Measurements from ENCODE around the gene ARHGEF28. TPM values are rescaled to one million over a fixed set of nuclear protein-coding genes. Genes with fewer than 3 reads are reported as not detected.

The ARHGEF28 gene
- total RNA-seq, 1 donor from 2014 or later, result 8.5 TPM

DNA sequence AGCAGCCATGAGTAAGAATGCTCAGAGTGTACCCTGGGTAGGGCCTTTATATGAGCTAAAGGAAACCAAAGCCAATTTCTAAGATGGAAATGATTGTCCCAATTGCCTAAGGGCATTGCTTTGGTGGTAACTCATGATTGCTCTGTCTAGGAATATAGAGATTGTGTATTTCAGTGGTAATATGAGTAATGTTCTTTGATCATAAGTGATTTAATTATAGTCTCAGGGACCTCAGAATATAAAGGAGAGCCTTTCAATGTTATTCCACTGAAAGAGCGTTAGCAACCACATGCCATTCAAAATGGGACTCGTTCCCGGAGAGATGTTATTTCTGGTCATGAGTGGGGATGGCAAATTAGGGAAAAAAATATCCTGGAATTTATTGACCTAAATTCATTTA, 340.5 kb downstream of the ARHGEF28 start:
- Histone ChIP-seq H3K27ac (ENCODE audit: low read depth, low read length) (no peak overlapping the region), H3K9ac (ENCODE audit: low read length) (no peak overlapping the region), H3K4me1 (ENCODE audit: insufficient read depth, low read length) (peaks cover 4% of the 10 kb centered on the region), H3K36me3 (ENCODE audit: insufficient read depth, low read length) (no peaks in the 10 kb centered on the region), H3K4me2 (ENCODE audit: low read length) (no peak overlapping the region), H3K4me3 (ENCODE audit: insufficient read depth, low read depth, low read length) (no peak overlapping the region), H3K79me2 (ENCODE audit: insufficient read depth, low read length) (no peaks in the 10 kb centered on the region), H2AFZ (ENCODE audit: low read depth, low read length) (no peak overlapping the region), H4K20me1 (ENCODE audit: insufficient read depth, low read length) (no peaks in the 10 kb centered on the region), H3K27me3 (ENCODE audit: insufficient read depth, low read length) (no peaks in the 10 kb centered on the region), H3K9me3 (ENCODE audit: insufficient read depth, low read depth, low read length) (no peaks in the 10 kb centered on the region)
- Mint-ChIP-seq H3K9me3 (ENCODE audit: unreplicated experiment) (peaks cover 6% of the 10 kb centered on the region), H3K4me3 (ENCODE audit: unreplicated experiment) (no peak overlapping the region), H3K4me1 (ENCODE audit: low read depth, unreplicated experiment) (peaks cover 16% of the 10 kb centered on the region), H3K27ac (ENCODE audit: unreplicated experiment) (no peak overlapping the region), H3K27me3 (ENCODE audit: low read depth, unreplicated experiment) (no peaks in the 10 kb centered on the region), H3K36me3 (ENCODE audit: low read depth, unreplicated experiment) (no peaks in the 10 kb centered on the region)
- TF ChIP-seq EZH2 (IDR thresholded peaks at IDR 0.05; ENCODE audit: insufficient read depth, low read length), result no peak
- TF ChIP-seq, protein P1, sequence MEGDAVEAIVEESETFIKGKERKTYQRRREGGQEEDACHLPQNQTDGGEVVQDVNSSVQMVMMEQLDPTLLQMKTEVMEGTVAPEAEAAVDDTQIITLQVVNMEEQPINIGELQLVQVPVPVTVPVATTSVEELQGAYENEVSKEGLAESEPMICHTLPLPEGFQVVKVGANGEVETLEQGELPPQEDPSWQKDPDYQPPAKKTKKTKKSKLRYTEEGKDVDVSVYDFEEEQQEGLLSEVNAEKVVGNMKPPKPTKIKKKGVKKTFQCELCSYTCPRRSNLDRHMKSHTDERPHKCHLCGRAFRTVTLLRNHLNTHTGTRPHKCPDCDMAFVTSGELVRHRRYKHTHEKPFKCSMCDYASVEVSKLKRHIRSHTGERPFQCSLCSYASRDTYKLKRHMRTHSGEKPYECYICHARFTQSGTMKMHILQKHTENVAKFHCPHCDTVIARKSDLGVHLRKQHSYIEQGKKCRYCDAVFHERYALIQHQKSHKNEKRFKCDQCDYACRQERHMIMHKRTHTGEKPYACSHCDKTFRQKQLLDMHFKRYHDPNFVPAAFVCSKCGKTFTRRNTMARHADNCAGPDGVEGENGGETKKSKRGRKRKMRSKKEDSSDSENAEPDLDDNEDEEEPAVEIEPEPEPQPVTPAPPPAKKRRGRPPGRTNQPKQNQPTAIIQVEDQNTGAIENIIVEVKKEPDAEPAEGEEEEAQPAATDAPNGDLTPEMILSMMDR (IDR thresholded peaks at IDR 0.05; ENCODE audit: insufficient read depth, low read depth, low read length), result no peak
- DNase-seq (ENCODE audit: low read depth) (no peak), FAIRE-seq (no peak)

DNA sequence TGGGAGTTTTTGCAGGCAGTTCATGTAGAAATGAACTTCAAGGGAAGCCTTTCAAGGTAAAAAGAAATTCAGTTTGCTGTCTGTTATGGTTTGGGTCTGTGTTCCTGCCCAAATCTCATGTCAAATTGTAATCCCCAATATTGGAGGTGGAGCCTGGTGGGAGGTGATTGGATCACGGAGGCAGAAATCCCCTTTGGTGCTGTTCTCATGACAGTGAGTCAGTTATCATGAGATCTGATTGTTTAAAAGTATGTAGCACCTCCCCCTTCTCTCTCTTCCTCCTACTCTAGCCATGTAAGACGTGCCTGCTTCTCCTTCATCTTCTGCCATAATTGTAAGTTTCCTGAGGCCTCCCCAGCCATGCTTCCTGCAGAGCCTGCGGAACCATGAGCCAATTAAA, 341.4 kb downstream of the ARHGEF28 start:
- no peak overlapping the region for H3K4me3 ChIP-seq (ENCODE audit: insufficient read depth, low read depth, low read length)
- no peaks in the 10 kb centered on the region for H4K20me1 ChIP-seq (ENCODE audit: insufficient read depth, low read length)
- H2AFZ ChIP-seq (ENCODE audit: low read depth, low read length), result no peak overlapping the region
- H3K4me3 Mint-ChIP-seq (ENCODE audit: unreplicated experiment), result no peak overlapping the region
- H3K4me1 Mint-ChIP-seq (ENCODE audit: low read depth, unreplicated experiment), result peaks cover 16% of the 10 kb centered on the region
- no peaks in the 10 kb centered on the region for H3K27me3 ChIP-seq (ENCODE audit: insufficient read depth, low read length)
- no peaks in the 10 kb centered on the region for H3K36me3 ChIP-seq (ENCODE audit: insufficient read depth, low read length)
- DNase-seq (ENCODE audit: low read depth) (no peak), FAIRE-seq (no peak)
- no peaks in the 10 kb centered on the region for H3K9me3 ChIP-seq (ENCODE audit: insufficient read depth, low read depth, low read length)
- no peaks in the 10 kb centered on the region for H3K36me3 Mint-ChIP-seq (ENCODE audit: low read depth, unreplicated experiment)
- H3K9me3 Mint-ChIP-seq (ENCODE audit: unreplicated experiment), result peaks cover 6% of the 10 kb centered on the region
- TF ChIP-seq EZH2 (IDR thresholded peaks at IDR 0.05; ENCODE audit: insufficient read depth, low read length), result no peak
- TF ChIP-seq, protein P1 (IDR thresholded peaks at IDR 0.05; ENCODE audit: insufficient read depth, low read depth, low read length), result no peak
- no peak overlapping the region for H3K9ac ChIP-seq (ENCODE audit: low read length)
- H3K27ac ChIP-seq (ENCODE audit: low read depth, low read length), result no peak overlapping the region
- no peaks in the 10 kb centered on the region for H3K79me2 ChIP-seq (ENCODE audit: insufficient read depth, low read length)
- no peak overlapping the region for H3K4me2 ChIP-seq (ENCODE audit: low read length)
- no peaks in the 10 kb centered on the region for H3K27me3 Mint-ChIP-seq (ENCODE audit: low read depth, unreplicated experiment)
- H3K4me1 ChIP-seq (ENCODE audit: insufficient read depth, low read length), result peaks cover 4% of the 10 kb centered on the region
- H3K27ac Mint-ChIP-seq (ENCODE audit: unreplicated experiment), result no peak overlapping the region

DNA sequence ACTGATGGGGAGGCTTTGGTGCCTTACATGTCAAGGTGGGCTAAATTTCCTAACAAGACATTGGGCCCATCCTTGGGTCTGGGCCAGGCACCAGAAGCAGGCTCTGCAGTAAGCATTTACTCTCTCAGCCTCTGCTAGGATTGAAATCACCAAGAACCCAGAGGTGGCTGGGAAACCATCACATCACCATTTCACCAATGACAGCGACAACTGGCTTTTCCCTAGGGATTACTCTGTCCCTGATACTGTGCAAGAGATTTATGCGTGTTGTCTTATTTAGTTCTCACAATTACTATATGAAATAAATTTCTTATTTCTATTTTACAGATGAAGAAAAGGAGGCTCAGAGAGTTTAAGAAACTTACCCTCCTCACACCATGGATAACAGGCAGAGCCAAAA, 342.2 kb downstream of the ARHGEF28 start:
- H3K79me2 ChIP-seq (ENCODE audit: insufficient read depth, low read length), result no peaks in the 10 kb centered on the region
- no peaks in the 10 kb centered on the region for H3K4me1 ChIP-seq (ENCODE audit: insufficient read depth, low read length)

More for the DNA sequence above, 342.2 kb downstream of the ARHGEF28 start:
- Mint-ChIP-seq H3K9me3 (ENCODE audit: unreplicated experiment) (peaks cover 6% of the 10 kb centered on the region), H3K27ac (ENCODE audit: unreplicated experiment) (no peak overlapping the region), H3K36me3 (ENCODE audit: low read depth, unreplicated experiment) (no peaks in the 10 kb centered on the region), H3K4me3 (ENCODE audit: unreplicated experiment) (no peak overlapping the region), H3K27me3 (ENCODE audit: low read depth, unreplicated experiment) (no peaks in the 10 kb centered on the region), H3K4me1 (ENCODE audit: low read depth, unreplicated experiment) (peaks cover 16% of the 10 kb centered on the region)
- Histone ChIP-seq H3K9me3 (ENCODE audit: insufficient read depth, low read depth, low read length) (no peaks in the 10 kb centered on the region), H3K36me3 (ENCODE audit: insufficient read depth, low read length) (no peaks in the 10 kb centered on the region), H4K20me1 (ENCODE audit: insufficient read depth, low read length) (no peaks in the 10 kb centered on the region), H3K4me2 (ENCODE audit: low read length) (no peak overlapping the region), H3K4me3 (ENCODE audit: insufficient read depth, low read depth, low read length) (no peak overlapping the region), H3K27me3 (ENCODE audit: insufficient read depth, low read length) (no peaks in the 10 kb centered on the region), H3K9ac (ENCODE audit: low read length) (no peak overlapping the region), H3K27ac (ENCODE audit: low read depth, low read length) (no peak overlapping the region), H2AFZ (ENCODE audit: low read depth, low read length) (no peak overlapping the region)
- TF ChIP-seq, protein P1 (IDR thresholded peaks at IDR 0.05; ENCODE audit: insufficient read depth, low read depth, low read length), result no peak
- FAIRE-seq (no peak), DNase-seq (ENCODE audit: low read depth) (no peak)
